Measurements from ENCODE around the gene LIMK1.

GRCh38 chr7:74153736-74154135, 70.1 kb downstream of the LIMK1 start:
- TF ChIP-seq CTCF (conservative IDR thresholded peaks at IDR 0.05; ENCODE audit: low read depth in 2 of 2) (no peak), POLR2AphosphoS5 (IDR thresholded peaks at IDR 0.05; ENCODE audit: low read depth) (no peak), REST (IDR thresholded peaks at IDR 0.05; ENCODE audit: unreplicated experiment) (no peak), CREB1 (CRISPR knock-in tag; IDR thresholded peaks at IDR 0.05; ENCODE audit: low read depth) (no peak), EZH2phosphoT487 (IDR thresholded peaks at IDR 0.05; ENCODE audit: unreplicated experiment) (no peak), EZH2 (IDR thresholded peaks at IDR 0.05; ENCODE audit: low read depth, unreplicated experiment) (no peak), NANOG (IDR thresholded peaks at IDR 0.05; ENCODE audit: borderline replicate concordance) (no peak), ZNF331 (CRISPR knock-in tag; IDR thresholded peaks at IDR 0.05; ENCODE audit: low read depth) (no peak), JUNB (IDR thresholded peaks at IDR 0.05; ENCODE audit: unreplicated experiment) (no peak), ZNF462 (CRISPR knock-in tag; IDR thresholded peaks at IDR 0.05) (no peak)
- TF ChIP-seq, protein P1, sequence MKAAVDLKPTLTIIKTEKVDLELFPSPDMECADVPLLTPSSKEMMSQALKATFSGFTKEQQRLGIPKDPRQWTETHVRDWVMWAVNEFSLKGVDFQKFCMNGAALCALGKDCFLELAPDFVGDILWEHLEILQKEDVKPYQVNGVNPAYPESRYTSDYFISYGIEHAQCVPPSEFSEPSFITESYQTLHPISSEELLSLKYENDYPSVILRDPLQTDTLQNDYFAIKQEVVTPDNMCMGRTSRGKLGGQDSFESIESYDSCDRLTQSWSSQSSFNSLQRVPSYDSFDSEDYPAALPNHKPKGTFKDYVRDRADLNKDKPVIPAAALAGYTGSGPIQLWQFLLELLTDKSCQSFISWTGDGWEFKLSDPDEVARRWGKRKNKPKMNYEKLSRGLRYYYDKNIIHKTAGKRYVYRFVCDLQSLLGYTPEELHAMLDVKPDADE (IDR thresholded peaks at IDR 0.05) = no peak
